Effector memory CD8-positive, alpha-beta T cell (primary cell): ENCODE measurements around the gene MPHOSPH9.

Source experiments
- ATAC-seq: fragments of 150-1000 bp; cut with Tn5 transposase; replicated peaks from 2 replicates; pipeline ENCODE4 v1.10.0; 2021; ENCODE audit warnings: mild to moderate bottlenecking, moderate library complexity
- DNase-seq, 3 experiments: peaks; one replicate each; pipeline ENCODE4 v3.0.0; 2021
- H3K27ac Mint-ChIP-seq, 2 donors: one replicate each; pipeline ENCODE4 v1.8.0; 2022; ENCODE audit warnings: mild to moderate bottlenecking in 2 of 2, mixed read lengths in 2 of 2, moderate library complexity in 2 of 2
- H3K27me3 Mint-ChIP-seq, 2 donors: one replicate each; pipeline ENCODE4 v1.8.0; 2022; ENCODE audit warnings: mixed read lengths in 2 of 2
- H3K36me3 Mint-ChIP-seq: one replicate; pipeline ENCODE4 v1.8.0; 2022; ENCODE audit warnings: mild to moderate bottlenecking, moderate library complexity, mixed read lengths; ENCODE audit not compliant: insufficient read depth
- H3K4me1 Mint-ChIP-seq, 2 donors: one replicate each; pipeline ENCODE4 v1.8.0; 2022; ENCODE audit warnings: low read depth in 2 of 2, mixed read lengths in 2 of 2
- H3K4me3 Mint-ChIP-seq, 2 donors: one replicate each; pipeline ENCODE4 v1.8.0; 2022; ENCODE audit warnings: mild to moderate bottlenecking in 2 of 2, mixed read lengths in 2 of 2, moderate library complexity in 2 of 2
- H3K9me3 Mint-ChIP-seq, 2 donors: one replicate each; pipeline ENCODE4 v1.8.0; 2022; ENCODE audit warnings: mixed read lengths in 2 of 2

MPHOSPH9 gene

DNA sequence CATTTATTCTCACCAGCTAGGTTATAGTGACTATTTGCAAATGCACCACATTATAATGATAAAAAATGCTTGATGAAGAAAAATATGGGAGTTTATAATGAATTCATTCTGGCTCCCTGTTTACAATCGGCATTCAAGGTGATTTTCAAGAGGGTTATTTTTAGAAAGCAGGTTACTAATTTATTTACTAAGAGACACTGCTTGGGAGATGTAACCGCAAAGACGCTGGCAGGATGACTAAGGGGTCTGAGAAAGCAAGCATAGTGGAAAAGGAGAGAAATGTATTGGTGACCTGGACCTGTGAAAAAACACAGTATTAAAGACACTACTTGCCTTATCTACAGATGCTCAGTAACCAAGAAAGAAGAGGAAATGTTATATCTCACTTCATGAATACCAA lies 68.7 kb downstream of the MPHOSPH9 start:
- ATAC-seq (no peak), DNase-seq (no peak)
- H3K36me3 Mint-ChIP-seq = peaks cover 55% of the 10 kb centered on the region
- H3K27me3 Mint-ChIP-seq = no peaks in the 10 kb centered on the region
- H3K9me3 Mint-ChIP-seq = no peaks in the 10 kb centered on the region
- H3K4me1 Mint-ChIP-seq = peaks cover 4 to 9% of the 10 kb centered on the region in 2 donors
- H3K4me3 Mint-ChIP-seq = no peak overlapping the region
- no peak overlapping the region for H3K27ac Mint-ChIP-seq

DNA sequence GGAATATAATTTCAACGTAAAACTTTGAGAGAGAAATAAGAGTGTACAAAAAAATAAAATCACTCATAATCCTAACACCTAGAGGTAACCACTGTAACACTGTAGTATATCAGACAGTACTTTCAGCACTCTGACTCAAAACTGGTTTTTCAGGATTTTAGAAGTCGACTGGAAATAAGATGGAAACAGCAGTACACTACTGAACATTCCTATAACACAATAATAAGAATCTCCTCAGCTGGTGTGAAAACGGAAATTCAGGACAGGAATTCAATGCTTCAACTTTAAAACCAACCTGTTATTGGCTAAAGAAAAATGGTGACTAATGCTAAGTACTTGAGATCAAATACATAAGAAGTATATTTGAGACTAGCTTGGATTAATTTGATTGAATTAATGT lies 69.7 kb downstream of the MPHOSPH9 start:
- ATAC-seq (no peak), DNase-seq (no peak)
- Mint-ChIP-seq H3K27me3 (no peaks in the 10 kb centered on the region), H3K4me3 (no peak overlapping the region), H3K9me3 (no peaks in the 10 kb centered on the region), H3K36me3 (peaks cover 58% of the 10 kb centered on the region), H3K4me1 (peaks cover 3 to 4% of the 10 kb centered on the region in 2 donors), H3K27ac (no peak overlapping the region)

DNA sequence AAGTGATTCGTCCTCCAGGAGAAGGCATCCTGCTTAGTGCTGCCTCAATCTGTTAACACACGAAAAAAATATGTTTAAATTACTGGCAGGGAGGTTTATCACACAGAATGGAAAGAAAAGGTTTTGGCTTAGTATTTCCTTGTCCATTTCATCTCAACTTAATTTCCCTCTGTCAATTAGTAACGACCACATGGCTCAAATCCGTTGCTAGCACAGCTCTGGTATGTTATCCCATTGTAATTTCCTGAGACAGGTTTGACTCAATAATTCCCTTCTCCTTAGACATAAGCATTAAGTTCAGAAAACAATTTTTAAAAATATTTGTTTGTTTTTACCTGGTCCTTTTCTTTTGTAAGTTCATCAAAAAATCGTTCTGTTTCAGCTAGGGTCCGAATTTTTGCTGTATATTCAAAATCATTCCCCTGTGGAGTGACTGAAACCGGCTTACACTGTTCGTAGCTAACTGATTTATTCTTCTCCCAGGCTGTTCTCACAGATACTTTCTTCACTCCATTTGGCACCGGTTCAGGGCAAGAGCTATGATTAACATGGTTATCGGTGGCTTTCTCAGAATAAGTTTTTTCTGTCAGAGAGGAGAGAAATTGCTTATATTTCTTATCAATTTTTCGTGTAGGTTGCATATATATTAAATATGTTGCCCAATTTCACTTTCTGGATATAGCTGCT lies 72.0 kb downstream of the MPHOSPH9 start:
- no peak for DNase-seq
- Mint-ChIP-seq H3K27ac (no peak overlapping the region), H3K27me3 (no peaks in the 10 kb centered on the region), H3K4me1 (no peaks in the 10 kb centered on the region), H3K4me3 (no peak overlapping the region), H3K9me3 (no peaks in the 10 kb centered on the region), H3K36me3 (peaks cover 58% of the 10 kb centered on the region)
- ATAC-seq = no peak

DNA sequence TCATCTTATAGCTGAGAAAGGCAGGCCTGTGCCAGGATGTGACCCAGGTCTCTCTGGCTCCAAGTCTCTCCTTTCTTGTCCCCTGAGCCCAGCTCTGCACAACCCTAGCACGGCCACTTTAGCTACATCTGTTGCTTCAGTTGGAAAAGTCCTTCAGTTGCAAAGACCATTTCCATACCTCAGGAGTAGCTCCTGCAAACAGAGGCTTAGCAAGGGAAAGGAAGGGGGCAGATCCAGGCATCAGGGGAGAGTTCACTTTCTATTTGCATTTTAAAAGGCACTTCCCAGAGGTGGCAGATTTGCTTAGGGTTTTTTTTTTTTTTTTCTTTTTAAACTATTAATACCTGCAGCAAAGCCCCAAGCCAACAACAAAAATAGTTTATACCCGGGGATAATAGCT lies 79.0 kb downstream of the MPHOSPH9 start:
- H3K27ac Mint-ChIP-seq = no peak overlapping the region
- peaks cover 5% of the 10 kb centered on the region for H3K36me3 Mint-ChIP-seq
- DNase-seq (no peak), ATAC-seq (no peak)
- H3K4me3 Mint-ChIP-seq = no peak overlapping the region
- no peaks in the 10 kb centered on the region for H3K9me3 Mint-ChIP-seq
- H3K27me3 Mint-ChIP-seq = peaks cover 0 to 10% of the 10 kb centered on the region in 2 donors
- peaks cover 11 to 14% of the 10 kb centered on the region in 2 donors for H3K4me1 Mint-ChIP-seq

DNA sequence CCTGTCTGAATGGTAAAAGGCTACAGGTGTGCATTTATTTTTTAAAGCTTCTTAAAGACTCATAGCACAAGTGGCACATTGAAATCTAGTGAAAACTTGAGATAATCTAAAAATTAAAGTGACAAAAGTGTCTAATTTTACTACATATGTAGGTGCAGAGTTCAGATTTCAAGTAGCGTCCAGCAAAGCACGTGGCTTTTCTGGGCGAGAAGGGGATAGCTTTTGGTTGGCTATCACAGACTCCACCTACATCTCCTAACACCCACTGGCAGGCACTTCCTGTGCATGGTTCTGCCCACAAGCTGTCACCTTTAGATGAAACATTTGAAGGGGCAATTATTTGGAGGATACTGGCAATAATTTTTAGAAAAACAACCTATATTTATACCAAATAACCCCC lies 80.1 kb downstream of the MPHOSPH9 start:
- H3K27ac Mint-ChIP-seq = no peak overlapping the region
- no peak for ATAC-seq

DNA sequence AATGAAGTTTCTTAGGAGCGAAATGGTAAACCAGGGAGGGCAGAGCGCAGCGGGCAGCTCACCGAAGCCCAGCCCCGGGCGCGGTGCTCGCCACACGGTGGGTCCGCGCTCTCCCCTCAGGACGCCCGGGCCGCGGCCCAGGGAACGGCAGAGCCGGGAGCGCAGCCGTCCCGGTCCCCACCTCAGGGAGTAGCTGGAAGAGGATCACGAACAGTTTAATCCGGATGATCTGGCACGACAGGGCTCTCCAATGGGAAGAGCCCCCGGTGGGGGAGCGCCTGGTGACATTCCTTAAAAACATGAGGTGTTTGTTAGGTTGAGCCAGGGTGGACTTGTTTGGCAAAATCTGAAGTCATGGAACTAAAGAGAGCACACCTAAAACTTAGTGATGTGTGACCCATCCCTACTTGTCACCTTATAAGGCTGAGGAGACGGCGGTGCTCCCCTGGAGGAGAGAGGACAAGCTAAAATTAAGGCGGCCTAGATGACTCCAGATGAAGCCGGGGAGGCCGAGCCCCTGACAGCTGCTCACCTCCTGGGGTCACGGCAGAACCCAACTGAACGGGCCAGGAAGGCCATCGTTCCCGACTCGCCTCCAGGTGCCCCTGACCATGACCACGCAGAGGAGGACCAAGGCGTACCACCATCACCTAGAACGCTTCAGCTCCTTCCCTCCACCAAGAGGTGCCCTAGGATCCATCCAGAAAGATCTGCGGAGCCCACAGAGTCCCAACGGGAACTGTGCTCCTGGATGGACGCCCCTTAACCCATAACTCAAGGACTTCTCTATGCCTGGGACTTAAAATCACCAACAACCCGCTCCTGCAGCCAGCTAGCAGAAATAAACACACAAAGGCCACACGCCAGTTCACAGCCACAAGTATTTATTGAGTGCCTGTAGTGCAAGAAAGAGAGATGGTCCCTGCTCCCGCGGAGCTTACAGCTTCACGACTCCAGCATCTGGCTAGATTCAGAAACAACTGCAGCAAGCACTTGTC lies 81.2 kb downstream of the MPHOSPH9 start:
- DNase-seq (no peak), ATAC-seq (no peak)
- peaks cover 0 to 10% of the 10 kb centered on the region in 2 donors for H3K27me3 Mint-ChIP-seq
- peaks cover 16% of the 10 kb centered on the region in 2 donors for H3K4me1 Mint-ChIP-seq
- no peaks in the 10 kb centered on the region for H3K9me3 Mint-ChIP-seq
- H3K36me3 Mint-ChIP-seq = peaks cover 5% of the 10 kb centered on the region
- H3K27ac Mint-ChIP-seq = peak overlapping the region in 1 of 2 donors; percentile 44
- H3K4me3 Mint-ChIP-seq = peak overlapping the region; percentile 64 to 70

More for the DNA sequence above, 80.1 kb downstream of the MPHOSPH9 start:
- H3K4me3 Mint-ChIP-seq = no peak overlapping the region
- no peak for DNase-seq
- no peaks in the 10 kb centered on the region for H3K9me3 Mint-ChIP-seq
- H3K27me3 Mint-ChIP-seq = peaks cover 0 to 10% of the 10 kb centered on the region in 2 donors
- peaks cover 16% of the 10 kb centered on the region in 2 donors for H3K4me1 Mint-ChIP-seq
- H3K36me3 Mint-ChIP-seq = peaks cover 5% of the 10 kb centered on the region

DNA sequence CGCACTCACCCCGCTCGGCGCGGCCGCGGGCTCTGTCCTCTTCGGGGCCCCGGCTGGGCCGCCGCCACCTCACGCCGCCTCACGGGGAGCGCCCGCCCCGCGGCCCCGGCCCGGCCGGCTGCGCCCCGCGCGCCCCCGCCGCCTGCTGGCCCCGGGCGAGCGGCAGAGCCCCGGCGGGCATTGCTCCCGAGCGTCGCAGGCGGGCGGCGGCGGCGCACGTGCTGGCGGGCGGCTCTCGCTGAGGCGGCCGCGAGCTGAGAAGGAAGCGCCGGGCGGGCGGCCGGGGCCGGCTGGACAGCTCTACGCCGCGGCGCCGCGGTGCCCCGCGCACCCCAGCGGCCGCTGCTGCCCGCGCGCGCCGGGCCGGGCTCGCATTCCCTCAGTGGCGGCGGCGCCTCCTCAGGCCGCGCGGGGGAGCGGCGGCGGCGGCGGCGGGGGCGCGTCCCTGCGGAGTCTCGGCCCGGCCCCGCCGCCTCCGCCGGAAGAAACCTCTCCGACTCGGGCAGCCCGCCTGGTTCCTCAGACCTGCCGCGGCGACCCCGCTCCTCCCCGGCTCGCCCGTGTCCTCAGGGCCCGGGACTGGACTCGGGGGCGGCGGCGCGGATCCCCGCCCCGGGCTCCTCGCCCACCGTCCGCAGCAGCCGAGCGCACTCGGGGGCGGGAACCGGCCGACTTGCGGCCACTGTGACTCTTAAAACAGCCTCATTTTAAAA lies 82.0 kb downstream of the MPHOSPH9 start, which contains the start of gene PITPNM2:
Gene PITPNM2 (minus strand): TSS at position 347 of the 713 bp plus-strand sequence. CDS start 116,500 bp downstream, outside the sequence.
- Mint-ChIP-seq H3K36me3 (peaks cover 5% of the 10 kb centered on the region), H3K4me3 (peak within 1 kb of the TSS; percentile 77 to 89), H3K4me1 (peaks cover 16% of the 10 kb centered on the region in 2 donors), H3K27ac (peak within 1 kb of the TSS; percentile 44 to 79), H3K9me3 (no peaks in the 10 kb centered on the region), H3K27me3 (peaks cover 0 to 10% of the 10 kb centered on the region in 2 donors)
- DNase-seq = peak; percentile 40 to 53 (median 52)
- ATAC-seq = peak; percentile 91

DNA sequence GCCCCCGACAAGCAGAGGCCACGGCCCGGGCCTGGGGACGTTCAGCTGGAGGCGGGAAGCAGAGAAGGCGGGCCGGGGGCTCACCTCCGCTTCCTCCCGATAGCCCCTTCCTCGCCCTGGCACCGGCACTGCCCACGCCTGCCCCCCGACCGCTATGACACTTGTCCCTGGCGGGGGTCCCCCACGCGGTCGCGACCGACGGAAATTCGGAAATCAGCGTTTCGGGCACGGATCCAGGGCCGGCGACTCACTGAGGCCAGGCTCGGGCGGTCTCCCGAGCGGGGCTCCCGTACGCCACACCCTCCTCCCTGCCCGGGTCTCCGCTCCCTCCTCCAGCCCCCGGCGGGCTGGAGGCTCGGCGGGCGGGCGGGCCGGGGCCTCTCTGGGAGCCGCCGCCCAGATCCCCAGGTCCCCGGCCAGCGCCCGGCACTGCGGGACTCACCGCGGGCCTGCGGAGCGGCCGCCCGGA lies 82.6 kb downstream of the MPHOSPH9 start:
- peak overlapping the region in 1 of 2 donors; percentile 79 for H3K27ac Mint-ChIP-seq

DNA sequence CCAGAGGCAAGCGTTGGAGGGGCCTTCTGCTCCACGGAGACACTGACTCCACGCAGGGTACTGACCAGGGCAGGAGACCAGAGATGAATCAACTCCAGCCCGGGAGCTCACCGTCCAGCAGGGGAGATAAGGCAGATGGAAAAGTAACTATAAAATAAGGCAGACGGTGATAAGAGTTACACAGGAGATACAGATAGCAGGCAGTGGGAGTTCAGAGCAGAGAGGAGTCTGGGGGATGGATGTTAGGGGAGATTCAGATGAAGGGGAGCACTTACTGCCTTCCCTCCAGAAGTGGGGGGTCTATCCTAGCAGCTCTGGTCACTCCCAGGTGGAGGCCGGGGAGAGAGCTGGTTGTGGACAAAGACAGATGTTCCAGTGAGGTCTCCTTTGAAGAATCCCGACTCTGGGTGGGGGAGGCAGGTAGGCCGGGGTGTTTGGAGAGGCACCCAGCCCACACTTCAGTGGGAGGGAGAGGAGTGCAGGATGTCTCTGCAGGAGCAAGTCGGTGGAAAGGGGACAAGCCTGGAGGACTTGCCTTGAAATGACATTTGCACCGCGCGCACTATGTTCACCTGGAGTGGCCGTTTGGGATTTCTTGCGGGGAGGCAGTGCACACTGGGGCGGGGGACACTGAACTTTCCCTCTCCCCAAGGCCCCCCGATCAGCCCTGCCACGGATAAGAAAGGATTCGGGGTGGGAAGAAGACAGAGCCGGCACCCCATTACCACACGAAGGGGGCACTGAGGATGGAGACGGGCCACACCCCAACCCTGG lies 83.3 kb downstream of the MPHOSPH9 start:
- Mint-ChIP-seq H3K36me3 (peaks cover 5% of the 10 kb centered on the region), H3K9me3 (no peaks in the 10 kb centered on the region), H3K4me3 (peak overlapping the region; percentile 77 to 89), H3K27me3 (peaks cover 0 to 10% of the 10 kb centered on the region in 2 donors), H3K27ac (peak overlapping the region; percentile 8 to 79), H3K4me1 (peaks cover 16% of the 10 kb centered on the region in 2 donors)
- DNase-seq (no peak), ATAC-seq (no peak)

More for the DNA sequence above, 82.6 kb downstream of the MPHOSPH9 start:
- Mint-ChIP-seq H3K9me3 (no peaks in the 10 kb centered on the region), H3K4me3 (peak overlapping the region; percentile 77 to 89), H3K36me3 (peaks cover 5% of the 10 kb centered on the region), H3K27me3 (peaks cover 0 to 10% of the 10 kb centered on the region in 2 donors), H3K4me1 (peaks cover 16% of the 10 kb centered on the region in 2 donors)
- ATAC-seq (peak; percentile 24), DNase-seq (no peak)

DNA sequence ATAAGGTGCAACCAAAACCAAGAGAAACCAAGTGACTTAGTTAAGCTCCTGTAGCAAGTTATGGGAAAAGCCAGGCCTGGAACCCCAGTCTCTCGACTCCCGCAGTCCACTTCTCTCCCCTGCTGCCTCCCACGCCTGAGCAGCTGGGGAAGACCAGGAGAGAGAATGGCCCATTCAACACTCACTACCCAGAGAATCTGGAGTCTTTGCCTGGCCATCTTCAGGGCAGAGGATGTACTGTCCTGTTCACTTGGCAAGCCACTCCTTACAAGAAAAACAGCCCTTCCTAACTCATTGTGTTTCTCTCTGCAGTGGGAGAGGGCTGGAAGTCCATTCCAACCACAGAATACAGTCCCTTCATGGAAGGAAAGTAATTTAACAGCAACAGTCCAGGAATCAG lies 83.9 kb downstream of the MPHOSPH9 start:
- Mint-ChIP-seq H3K27ac (peak overlapping the region in 1 of 2 donors; percentile 8), H3K4me3 (peak overlapping the region; percentile 77 to 89), H3K9me3 (no peaks in the 10 kb centered on the region), H3K36me3 (peaks cover 5% of the 10 kb centered on the region), H3K4me1 (peaks cover 16% of the 10 kb centered on the region in 2 donors), H3K27me3 (peaks cover 0 to 10% of the 10 kb centered on the region in 2 donors)
- DNase-seq (no peak), ATAC-seq (no peak)

DNA sequence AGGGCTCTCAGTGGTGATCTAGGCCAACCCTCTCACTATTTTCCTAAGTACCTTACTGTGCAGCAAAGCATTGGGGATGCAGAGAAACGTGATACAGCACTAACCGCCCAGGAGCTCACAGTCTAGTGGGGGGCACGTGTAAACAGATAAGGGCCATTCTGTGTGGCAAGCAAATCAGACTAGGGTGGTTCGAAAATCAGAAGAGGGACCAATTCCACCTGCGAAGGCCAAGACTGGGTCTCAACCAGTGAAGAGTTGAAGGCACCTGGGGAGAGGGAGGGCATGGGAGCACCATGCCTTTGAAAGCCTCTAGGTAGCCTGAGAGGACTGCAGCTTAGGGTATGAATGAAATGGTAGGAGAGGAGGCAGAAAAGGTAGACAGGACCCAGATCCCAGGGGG lies 84.3 kb downstream of the MPHOSPH9 start:
- Mint-ChIP-seq H3K9me3 (no peaks in the 10 kb centered on the region), H3K4me3 (peak overlapping the region; percentile 77 to 89), H3K4me1 (peaks cover 16% of the 10 kb centered on the region in 2 donors), H3K27me3 (peaks cover 0 to 10% of the 10 kb centered on the region in 2 donors), H3K36me3 (peaks cover 5% of the 10 kb centered on the region), H3K27ac (no peak overlapping the region)
- no peak for ATAC-seq
- DNase-seq = no peak

DNA sequence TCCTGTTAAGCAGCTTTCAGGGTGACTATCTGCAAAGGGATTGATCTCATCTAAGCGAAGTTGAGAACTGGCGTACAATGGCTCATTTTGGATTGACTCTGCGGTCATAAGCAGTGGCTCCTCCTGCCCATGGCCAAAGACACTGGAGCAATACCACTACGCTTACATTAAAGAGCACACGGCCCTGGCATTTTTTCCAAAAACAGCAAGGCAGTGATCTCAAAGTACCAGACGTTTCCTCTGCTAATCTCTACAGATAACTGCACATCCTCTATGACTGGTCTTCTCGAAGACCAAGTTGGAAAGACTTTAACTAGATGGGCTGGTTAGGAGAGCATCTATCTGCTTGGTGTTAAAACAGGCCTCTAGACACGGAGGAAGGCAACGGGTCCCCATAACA lies 84.7 kb downstream of the MPHOSPH9 start:
- ATAC-seq = no peak
- Mint-ChIP-seq H3K9me3 (no peaks in the 10 kb centered on the region), H3K27me3 (peaks cover 0 to 10% of the 10 kb centered on the region in 2 donors), H3K36me3 (peaks cover 5% of the 10 kb centered on the region), H3K4me1 (peaks cover 16% of the 10 kb centered on the region in 2 donors), H3K27ac (no peak overlapping the region), H3K4me3 (peak overlapping the region in 1 of 2 donors; percentile 77)
- no peak for DNase-seq
